HepG2 (cell line): ENCODE data around the gene CELSR3. TPM values are rescaled to one million over a fixed set of nuclear protein-coding genes. Genes with fewer than 3 reads are reported as not detected.

ENCODE experiments used
- ATRX ChIP-seq: sonication (generic); formaldehyde crosslinking; IDR thresholded peaks from 2 replicates; pipeline ENCODE4 v1.4.0; 2020; ENCODE audit warnings: missing genetic modification reagents, borderline replicate concordance
- EEA1 ChIP-seq: sonication (generic); formaldehyde crosslinking; IDR thresholded peaks from 2 replicates; pipeline ENCODE4 v1.5.1; 2020; ENCODE audit warnings: mild to moderate bottlenecking, missing genetic modification reagents, borderline replicate concordance
- EED ChIP-seq: sonication (generic); formaldehyde crosslinking; IDR thresholded peaks from 2 replicates; pipeline ENCODE4 v1.5.0; 2020; ENCODE audit warnings: mild to moderate bottlenecking, missing genetic modification reagents
- HMG20A ChIP-seq: IDR thresholded peaks from 2 replicates; pipeline ENCODE4 v1.6.1; 2016; ENCODE audit warnings: borderline replicate concordance
- HOXA7 ChIP-seq: sonication (generic); formaldehyde crosslinking; IDR thresholded peaks from 2 replicates; pipeline ENCODE4 v1.8.1; 2022; ENCODE audit warnings: mild to moderate bottlenecking, missing genetic modification reagents, moderate library complexity
- KLF15 ChIP-seq: sonication (generic); formaldehyde crosslinking; IDR thresholded peaks from 2 replicates; pipeline ENCODE4 v1.8.1; 2023; ENCODE audit warnings: borderline replicate concordance, mild to moderate bottlenecking, inconsistent platforms, missing genetic modification reagents, mixed read lengths
- MEF2D ChIP-seq: sonication (generic); formaldehyde crosslinking; IDR thresholded peaks from 2 replicates; pipeline ENCODE4 v1.5.1; 2020; ENCODE audit warnings: mild to moderate bottlenecking, missing genetic modification reagents
- THYN1 ChIP-seq: sonication (generic); formaldehyde crosslinking; IDR thresholded peaks from 2 replicates; pipeline ENCODE4 v1.8.1; 2023; ENCODE audit warnings: low read depth, mild to moderate bottlenecking, moderate library complexity, missing genetic modification reagents, borderline replicate concordance
- YEATS4 ChIP-seq: sonication (generic); formaldehyde crosslinking; IDR thresholded peaks from 2 replicates; pipeline ENCODE4 v1.4.0; 2020; ENCODE audit warnings: missing genetic modification reagents, borderline replicate concordance
- ZNF12 ChIP-seq: sonication (generic); formaldehyde crosslinking; IDR thresholded peaks from 2 replicates; pipeline ENCODE4 v1.5.0; 2020; ENCODE audit warnings: missing genetic modification reagents
- ZNF234 ChIP-seq: sonication (generic); formaldehyde crosslinking; conservative IDR thresholded peaks from 2 replicates; pipeline ENCODE4 v1.5.1; 2020; ENCODE audit warnings: mild to moderate bottlenecking, missing genetic modification reagents
- ZNF24 ChIP-seq: fragments of 450-650 bp; IDR thresholded peaks from 2 replicates; pipeline ENCODE4 v1.6.1; 2017; ENCODE audit warnings: antibody characterized with exemption, mild to moderate bottlenecking
- polyA plus RNA-seq, 8 experiments: library from polyadenylated mRNA; depleted of rRNA in 3 of 8; stranded (reverse) in 7 of 8; unstranded in 1 of 8; fragments of >200 nt; fragmentation: Illumina TruSeq in 4 of 8; extraction: Trizol in 4 of 8; gene quantifications; 2 replicates each; pipeline versions ENCODE4 v1.2.1 to v1.2.3, GENCODE V29; 2011 to 2016; ENCODE audit warnings: low read depth in 4 of 8, missing spikeins in 1 of 8, mixed read lengths in 1 of 8; ENCODE audit not compliant: insufficient read depth in 1 of 8
- total RNA-seq, 5 experiments: library from RNA; depleted of rRNA; stranded (reverse); fragments of >200 nt; fragmentation: Illumina TruSeq; extraction: Trizol; gene quantifications; 2 replicates each; pipeline ENCODE4 v1.2.3, GENCODE V29; 2016; ENCODE audit warnings: low read depth in 1 of 5
- TF ChIP-seq, protein P1 (sequence below): sonication (generic); formaldehyde crosslinking; IDR thresholded peaks from 2 replicates; pipeline ENCODE4 v1.9.0; 2021; ENCODE audit warnings: missing genetic modification reagents, mild to moderate bottlenecking, borderline replicate concordance
- TF ChIP-seq, protein P2 (sequence below): sonication (generic); formaldehyde crosslinking; IDR thresholded peaks from 2 replicates; pipeline ENCODE4 v1.4.0; 2020; ENCODE audit warnings: missing genetic modification reagents
- TF ChIP-seq, protein P3 (sequence below): sonication (generic); formaldehyde crosslinking; IDR thresholded peaks from 2 replicates; pipeline ENCODE4 v1.9.0; 2021; ENCODE audit warnings: missing genetic modification reagents, borderline replicate concordance
- TF ChIP-seq, protein P4 (sequence below): IDR thresholded peaks from 2 replicates; pipeline ENCODE4 v1.6.1; 2016; ENCODE audit warnings: mild to moderate bottlenecking
- TF ChIP-seq, protein P5 (sequence below): IDR thresholded peaks from 2 replicates; pipeline ENCODE4 v1.6.1; 2016; ENCODE audit warnings: low read depth, control low read depth
- TF ChIP-seq, protein P6 (sequence below): sonication (generic); formaldehyde crosslinking; IDR thresholded peaks from 2 replicates; pipeline ENCODE4 v1.8.1; 2023; ENCODE audit warnings: mild to moderate bottlenecking, inconsistent platforms, moderate library complexity, missing genetic modification reagents, borderline replicate concordance

CELSR3 gene
- total and polyA plus RNA-seq, 2 of the 13 experiments (the other 11 are each of a cell fraction or from before 2014, with no cell fraction given) = 5.4 to 6.7 TPM

DNA sequence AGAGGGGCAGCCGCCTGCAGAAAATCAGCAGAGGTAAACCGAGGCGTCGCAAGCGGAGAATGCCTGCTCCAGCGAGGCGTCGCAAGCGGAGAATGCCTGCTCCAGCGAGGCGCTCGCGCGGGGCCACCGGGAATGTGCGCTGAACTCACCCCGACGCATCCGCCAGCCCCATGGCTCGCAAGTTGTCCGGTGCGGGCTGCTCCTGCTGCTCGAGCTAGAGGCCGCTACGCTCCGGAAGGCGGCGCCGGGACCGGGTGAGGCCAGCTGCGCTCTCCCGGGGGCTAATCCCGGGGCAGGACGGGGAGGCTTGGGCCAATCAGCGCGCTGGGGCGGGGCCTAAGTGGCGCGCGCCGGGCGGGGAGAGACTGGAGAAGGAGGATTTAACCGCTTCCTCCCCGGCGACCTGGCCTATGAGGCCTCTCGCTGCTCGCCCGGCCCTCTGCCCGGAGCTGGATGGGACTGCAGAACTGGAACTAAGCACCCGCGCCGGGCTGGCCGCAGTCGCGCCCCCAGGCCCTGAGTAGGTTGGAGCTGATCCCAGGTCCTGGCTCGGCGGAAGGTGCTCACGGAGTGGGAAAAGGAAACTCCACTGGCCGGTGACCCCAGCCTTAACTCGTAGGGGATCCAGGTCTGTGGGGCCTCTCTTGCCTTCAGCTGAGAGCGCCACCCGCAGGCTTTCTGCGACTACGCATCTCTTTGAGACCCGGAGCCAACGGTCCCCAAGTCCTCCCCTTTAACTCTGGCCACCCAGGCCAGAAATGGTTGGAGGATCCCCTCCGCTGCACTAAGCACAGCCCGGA, 27.3 kb downstream of the CELSR3 start, which contains the start of gene SLC26A6 (continued):
- TF ChIP-seq, protein P1, sequence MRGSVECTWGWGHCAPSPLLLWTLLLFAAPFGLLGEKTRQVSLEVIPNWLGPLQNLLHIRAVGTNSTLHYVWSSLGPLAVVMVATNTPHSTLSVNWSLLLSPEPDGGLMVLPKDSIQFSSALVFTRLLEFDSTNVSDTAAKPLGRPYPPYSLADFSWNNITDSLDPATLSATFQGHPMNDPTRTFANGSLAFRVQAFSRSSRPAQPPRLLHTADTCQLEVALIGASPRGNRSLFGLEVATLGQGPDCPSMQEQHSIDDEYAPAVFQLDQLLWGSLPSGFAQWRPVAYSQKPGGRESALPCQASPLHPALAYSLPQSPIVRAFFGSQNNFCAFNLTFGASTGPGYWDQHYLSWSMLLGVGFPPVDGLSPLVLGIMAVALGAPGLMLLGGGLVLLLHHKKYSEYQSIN (CRISPR knock-in tag) = no peak
- TF ChIP-seq ATRX (no peak), ZNF24 (no peak), HMG20A (CRISPR knock-in tag) (no peak), EED (no peak), EEA1 (CRISPR knock-in tag) (no peak), MEF2D (CRISPR knock-in tag) (no peak), HOXA7 (0 out of 2 replicates have a peak, but pooled peaks have one; percentile 62), ZNF234 (CRISPR knock-in tag) (0 out of 2 replicates have a peak, but pooled peaks have one; percentile 62), ZNF12 (CRISPR knock-in tag) (no peak), THYN1 (CRISPR knock-in tag) (no peak), YEATS4 (CRISPR knock-in tag) (peak; percentile 57; the same call in 1 of the 2 replicates), KLF15 (CRISPR knock-in tag) (no peak; the same call in 1 of the 2 replicates)
- TF ChIP-seq, protein P2, sequence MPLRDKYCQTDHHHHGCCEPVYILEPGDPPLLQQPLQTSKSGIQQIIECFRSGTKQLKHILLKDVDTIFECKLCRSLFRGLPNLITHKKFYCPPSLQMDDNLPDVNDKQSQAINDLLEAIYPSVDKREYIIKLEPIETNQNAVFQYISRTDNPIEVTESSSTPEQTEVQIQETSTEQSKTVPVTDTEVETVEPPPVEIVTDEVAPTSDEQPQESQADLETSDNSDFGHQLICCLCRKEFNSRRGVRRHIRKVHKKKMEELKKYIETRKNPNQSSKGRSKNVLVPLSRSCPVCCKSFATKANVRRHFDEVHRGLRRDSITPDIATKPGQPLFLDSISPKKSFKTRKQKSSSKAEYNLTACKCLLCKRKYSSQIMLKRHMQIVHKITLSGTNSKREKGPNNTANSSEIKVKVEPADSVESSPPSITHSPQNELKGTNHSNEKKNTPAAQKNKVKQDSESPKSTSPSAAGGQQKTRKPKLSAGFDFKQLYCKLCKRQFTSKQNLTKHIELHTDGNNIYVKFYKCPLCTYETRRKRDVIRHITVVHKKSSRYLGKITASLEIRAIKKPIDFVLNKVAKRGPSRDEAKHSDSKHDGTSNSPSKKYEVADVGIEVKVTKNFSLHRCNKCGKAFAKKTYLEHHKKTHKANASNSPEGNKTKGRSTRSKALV (CRISPR knock-in tag) = no peak
- TF ChIP-seq, protein P3, sequence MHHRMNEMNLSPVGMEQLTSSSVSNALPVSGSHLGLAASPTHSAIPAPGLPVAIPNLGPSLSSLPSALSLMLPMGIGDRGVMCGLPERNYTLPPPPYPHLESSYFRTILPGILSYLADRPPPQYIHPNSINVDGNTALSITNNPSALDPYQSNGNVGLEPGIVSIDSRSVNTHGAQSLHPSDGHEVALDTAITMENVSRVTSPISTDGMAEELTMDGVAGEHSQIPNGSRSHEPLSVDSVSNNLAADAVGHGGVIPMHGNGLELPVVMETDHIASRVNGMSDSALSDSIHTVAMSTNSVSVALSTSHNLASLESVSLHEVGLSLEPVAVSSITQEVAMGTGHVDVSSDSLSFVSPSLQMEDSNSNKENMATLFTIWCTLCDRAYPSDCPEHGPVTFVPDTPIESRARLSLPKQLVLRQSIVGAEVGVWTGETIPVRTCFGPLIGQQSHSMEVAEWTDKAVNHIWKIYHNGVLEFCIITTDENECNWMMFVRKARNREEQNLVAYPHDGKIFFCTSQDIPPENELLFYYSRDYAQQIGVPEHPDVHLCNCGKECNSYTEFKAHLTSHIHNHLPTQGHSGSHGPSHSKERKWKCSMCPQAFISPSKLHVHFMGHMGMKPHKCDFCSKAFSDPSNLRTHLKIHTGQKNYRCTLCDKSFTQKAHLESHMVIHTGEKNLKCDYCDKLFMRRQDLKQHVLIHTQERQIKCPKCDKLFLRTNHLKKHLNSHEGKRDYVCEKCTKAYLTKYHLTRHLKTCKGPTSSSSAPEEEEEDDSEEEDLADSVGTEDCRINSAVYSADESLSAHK (CRISPR knock-in tag) = no peak
- TF ChIP-seq, protein P4, sequence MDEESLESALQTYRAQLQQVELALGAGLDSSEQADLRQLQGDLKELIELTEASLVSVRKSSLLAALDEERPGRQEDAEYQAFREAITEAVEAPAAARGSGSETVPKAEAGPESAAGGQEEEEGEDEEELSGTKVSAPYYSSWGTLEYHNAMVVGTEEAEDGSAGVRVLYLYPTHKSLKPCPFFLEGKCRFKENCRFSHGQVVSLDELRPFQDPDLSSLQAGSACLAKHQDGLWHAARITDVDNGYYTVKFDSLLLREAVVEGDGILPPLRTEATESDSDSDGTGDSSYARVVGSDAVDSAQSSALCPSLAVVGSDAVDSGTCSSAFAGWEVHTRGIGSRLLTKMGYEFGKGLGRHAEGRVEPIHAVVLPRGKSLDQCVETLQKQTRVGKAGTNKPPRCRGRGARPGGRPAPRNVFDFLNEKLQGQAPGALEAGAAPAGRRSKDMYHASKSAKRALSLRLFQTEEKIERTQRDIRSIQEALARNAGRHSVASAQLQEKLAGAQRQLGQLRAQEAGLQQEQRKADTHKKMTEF = peak; percentile 86
- TF ChIP-seq, protein P5, sequence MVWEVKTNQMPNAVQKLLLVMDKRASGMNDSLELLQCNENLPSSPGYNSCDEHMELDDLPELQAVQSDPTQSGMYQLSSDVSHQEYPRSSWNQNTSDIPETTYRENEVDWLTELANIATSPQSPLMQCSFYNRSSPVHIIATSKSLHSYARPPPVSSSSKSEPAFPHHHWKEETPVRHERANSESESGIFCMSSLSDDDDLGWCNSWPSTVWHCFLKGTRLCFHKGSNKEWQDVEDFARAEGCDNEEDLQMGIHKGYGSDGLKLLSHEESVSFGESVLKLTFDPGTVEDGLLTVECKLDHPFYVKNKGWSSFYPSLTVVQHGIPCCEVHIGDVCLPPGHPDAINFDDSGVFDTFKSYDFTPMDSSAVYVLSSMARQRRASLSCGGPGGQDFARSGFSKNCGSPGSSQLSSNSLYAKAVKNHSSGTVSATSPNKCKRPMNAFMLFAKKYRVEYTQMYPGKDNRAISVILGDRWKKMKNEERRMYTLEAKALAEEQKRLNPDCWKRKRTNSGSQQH (CRISPR knock-in tag) = peak; percentile 63; the same call in 1 of the 2 replicates
- TF ChIP-seq, protein P6, sequence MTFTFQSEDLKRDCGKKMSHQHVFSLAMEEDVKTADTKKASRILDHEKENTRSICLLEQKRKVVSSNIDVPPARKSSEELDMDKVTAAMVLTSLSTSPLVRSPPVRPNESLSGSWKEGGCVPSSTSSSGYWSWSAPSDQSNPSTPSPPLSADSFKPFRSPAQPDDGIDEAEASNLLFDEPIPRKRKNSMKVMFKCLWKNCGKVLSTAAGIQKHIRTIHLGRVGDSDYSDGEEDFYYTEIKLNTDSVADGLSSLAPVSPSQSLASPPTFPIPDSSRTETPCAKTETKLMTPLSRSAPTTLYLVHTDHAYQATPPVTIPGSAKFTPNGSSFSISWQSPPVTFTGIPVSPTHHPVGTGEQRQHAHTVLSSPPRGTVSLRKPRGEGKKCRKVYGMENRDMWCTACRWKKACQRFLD = peak; percentile 49; the same call in 1 of the 2 replicates
